Activated T-cell treated with anti-CD3 and anti-CD28 coated beads, Interleukin-2, amount 50 U/mL, for 4 hours (primary cell): Measurements from ENCODE around the gene FHAD1. TPM values are rescaled to one million over a fixed set of nuclear protein-coding genes. Genes with fewer than 3 reads are reported as not detected.
"Not testable (repeated sequence)": the region's sequence is repeated elsewhere in the genome, so short reads cannot be mapped to it uniquely, and the experiment has no call there.

Experiments
- ATAC-seq, 2 donors: fragments of 200-7000 bp; cut with Tn5 transposase; one replicate each; pipeline ENCODE4 v1.10.0; 2021
- DNase-seq: peaks from one replicate; pipeline ENCODE4 v3.0.0-alpha.2; 2020
- H3K27me3 Mint-ChIP-seq: one replicate; pipeline ENCODE4 v1.8.0; 2021; ENCODE audit warnings: low read depth, mixed read lengths
- H3K36me3 Mint-ChIP-seq: one replicate; pipeline ENCODE4 v1.8.0; 2022; ENCODE audit warnings: mixed read lengths; ENCODE audit not compliant: insufficient read depth
- H3K4me1 Mint-ChIP-seq: one replicate; pipeline ENCODE4 v1.8.0; 2021; ENCODE audit warnings: low read depth, mixed read lengths
- H3K4me3 Mint-ChIP-seq: one replicate; pipeline ENCODE4 v1.8.0; 2021; ENCODE audit warnings: mild to moderate bottlenecking, moderate library complexity, mixed read lengths
- H3K9me3 Mint-ChIP-seq: one replicate; pipeline ENCODE4 v1.8.0; 2021; ENCODE audit warnings: mixed read lengths
- total RNA-seq, 3 donors: library from RNA; stranded (reverse); gene quantifications; one replicate each; pipeline ENCODE4 v1.2.1, GENCODE V29; 2021

FHAD1 gene
- total RNA-seq, 3 donors from 2014 or later, result 0.08 to 0.50 (median 0.20) TPM

GRCh38 chr1:15417059-15417934 is 170.3 kb downstream of the FHAD1 start:
- Mint-ChIP-seq H3K4me3 (peak overlapping the region; percentile 72), H3K9me3 (no peaks in the 10 kb centered on the region), H3K36me3 (peaks cover 14% of the 10 kb centered on the region), H3K4me1 (peaks cover 68% of the 10 kb centered on the region), H3K27me3 (no peaks in the 10 kb centered on the region)
- DNase-seq, result peak; percentile 59
- peak; percentile 75 for ATAC-seq

DNA sequence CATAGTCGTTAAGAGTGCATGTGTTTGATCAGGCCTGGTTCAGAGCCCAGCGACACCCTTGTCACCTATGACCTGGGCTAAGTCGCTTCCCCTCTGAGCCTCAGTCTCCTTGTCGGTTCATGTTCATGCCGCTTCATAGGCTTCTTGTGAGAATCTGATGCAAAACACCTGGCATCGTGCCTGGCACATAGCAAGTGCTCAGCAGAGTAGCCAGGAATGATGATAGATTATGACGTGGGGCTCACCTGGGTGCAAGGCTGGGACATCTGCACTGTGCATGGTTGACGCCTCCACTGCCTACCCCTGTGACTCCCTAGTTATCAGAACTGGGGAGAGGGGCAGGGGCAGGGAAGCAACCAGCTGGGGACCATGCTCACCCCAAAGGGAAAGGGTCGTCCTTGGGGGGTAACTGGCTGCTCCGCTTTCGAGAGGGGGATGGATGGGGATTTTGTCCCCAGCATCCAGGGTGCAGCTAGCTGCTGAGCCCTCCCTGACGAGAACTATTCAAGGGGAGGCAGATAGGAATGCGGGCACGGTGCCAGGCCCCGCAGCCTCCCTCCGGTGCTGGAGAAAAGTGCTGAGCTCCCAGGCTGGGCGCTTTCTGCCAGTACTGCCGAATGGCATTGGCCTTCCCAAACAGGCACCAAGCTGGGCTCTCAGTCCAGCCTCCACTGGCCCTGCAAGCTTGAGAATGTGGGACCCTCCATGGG is 171.9 kb downstream of the FHAD1 start:
- peaks cover 12% of the 10 kb centered on the region for H3K36me3 Mint-ChIP-seq
- no peaks in the 10 kb centered on the region for H3K27me3 Mint-ChIP-seq
- H3K9me3 Mint-ChIP-seq, result no peaks in the 10 kb centered on the region
- DNase-seq (no peak), ATAC-seq (no peak)
- H3K4me1 Mint-ChIP-seq, result peaks cover 54% of the 10 kb centered on the region
- no peak overlapping the region for H3K4me3 Mint-ChIP-seq

DNA sequence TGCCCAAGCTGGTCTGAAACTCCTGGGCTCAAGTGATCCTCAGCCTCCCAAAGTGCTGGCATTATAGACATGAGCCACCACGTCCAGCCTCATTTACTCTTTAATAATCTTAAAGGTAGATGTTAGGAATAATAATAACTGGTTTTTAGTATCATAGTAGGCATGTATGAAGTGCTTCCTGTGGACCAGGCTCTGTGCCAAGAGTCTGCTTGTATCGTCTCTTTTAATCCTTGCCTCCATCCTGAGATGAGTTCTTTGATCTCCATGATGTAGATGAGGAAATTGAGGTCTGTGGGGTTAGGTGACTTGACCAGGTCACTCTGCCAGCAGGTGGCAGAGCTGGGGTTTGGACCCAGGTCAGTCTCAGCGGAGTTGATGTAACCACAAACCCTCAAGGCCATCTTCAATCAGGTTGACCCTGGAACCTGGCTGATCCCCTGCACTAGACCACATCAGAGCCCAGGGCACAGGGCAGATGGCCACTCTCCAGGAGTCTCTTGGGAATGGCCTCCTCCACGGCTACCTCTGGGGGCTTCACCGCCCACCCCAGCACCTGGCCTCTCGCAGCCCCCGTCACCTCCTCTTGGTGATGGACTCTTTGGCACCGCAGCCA is 173.9 kb downstream of the FHAD1 start:
- ATAC-seq, result no peak
- Mint-ChIP-seq H3K4me3 (no peak overlapping the region), H3K27me3 (no peaks in the 10 kb centered on the region), H3K9me3 (no peaks in the 10 kb centered on the region), H3K36me3 (peaks cover 4% of the 10 kb centered on the region), H3K4me1 (peaks cover 35% of the 10 kb centered on the region)
- DNase-seq, result no peak

DNA sequence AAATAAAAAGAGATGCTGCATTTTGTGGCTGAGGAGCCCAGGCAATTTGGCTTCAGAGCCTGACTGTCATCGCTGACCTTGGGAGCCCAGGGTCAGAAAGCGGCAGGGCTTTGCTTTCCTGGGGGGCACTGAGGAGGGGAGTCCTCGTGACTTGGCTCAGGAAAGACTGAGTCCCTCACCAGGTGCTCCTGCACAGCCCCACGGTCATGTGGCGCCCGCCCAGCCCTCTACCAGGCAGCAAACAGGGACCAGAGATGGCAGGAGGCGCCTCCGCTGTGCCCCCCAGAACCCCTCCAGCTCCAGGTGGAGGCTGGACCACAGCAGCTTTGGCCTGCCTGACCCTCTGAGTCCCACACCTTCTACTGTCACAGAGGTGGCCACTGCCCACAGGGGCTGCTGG is 175.8 kb downstream of the FHAD1 start:
- Mint-ChIP-seq H3K9me3 (no peaks in the 10 kb centered on the region), H3K4me3 (no peak overlapping the region), H3K36me3 (peaks cover 8% of the 10 kb centered on the region), H3K4me1 (peaks cover 18% of the 10 kb centered on the region), H3K27me3 (no peaks in the 10 kb centered on the region)
- DNase-seq, result no peak
- ATAC-seq, result no peak

DNA sequence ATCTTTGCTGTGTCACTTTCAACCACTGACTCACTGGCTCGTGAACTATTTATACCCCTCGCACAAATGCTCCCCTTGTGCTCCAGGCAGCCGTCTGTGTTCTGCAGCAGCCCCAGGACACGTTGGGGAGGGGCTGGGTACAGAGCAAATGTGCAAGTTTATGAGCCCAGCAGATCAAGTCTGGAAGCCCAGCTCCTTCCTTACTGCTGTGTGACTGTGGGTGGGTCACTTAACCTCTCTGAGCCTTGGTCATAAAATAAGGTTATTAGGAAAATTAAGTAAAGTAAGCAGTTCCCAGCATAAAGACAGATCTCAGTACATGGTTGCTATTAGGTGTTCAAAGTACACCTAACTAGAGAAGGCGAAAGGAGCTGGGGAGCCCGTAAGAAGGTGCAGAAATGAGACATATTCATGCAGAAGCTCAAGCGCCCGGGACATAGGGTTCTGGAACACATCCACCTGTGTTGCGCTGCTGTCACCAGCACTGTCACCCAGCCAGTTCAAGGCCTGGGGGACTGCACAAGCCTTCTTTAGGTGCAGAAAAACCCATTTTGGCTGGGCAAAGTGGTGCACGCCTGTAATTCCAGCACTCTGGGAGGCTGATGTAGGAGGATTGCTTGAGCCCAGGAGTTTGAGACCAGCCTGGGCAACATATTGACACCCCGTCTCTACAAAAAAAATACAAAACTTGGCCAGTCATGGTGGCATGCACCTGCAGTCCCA is 176.5 kb downstream of the FHAD1 start:
- Mint-ChIP-seq H3K4me1 (peaks cover 17% of the 10 kb centered on the region), H3K9me3 (no peaks in the 10 kb centered on the region), H3K27me3 (no peaks in the 10 kb centered on the region), H3K4me3 (no peak overlapping the region), H3K36me3 (peaks cover 8% of the 10 kb centered on the region)
- no peak for ATAC-seq
- no peak for DNase-seq

GRCh38 chr1:15424146-15424667 is 177.2 kb downstream of the FHAD1 start:
- peaks cover 14% of the 10 kb centered on the region for H3K4me1 Mint-ChIP-seq
- peaks cover 8% of the 10 kb centered on the region for H3K36me3 Mint-ChIP-seq
- DNase-seq, result no peak
- H3K27me3 Mint-ChIP-seq, result no peaks in the 10 kb centered on the region
- H3K9me3 Mint-ChIP-seq, result no peaks in the 10 kb centered on the region
- ATAC-seq, result no peak
- H3K4me3 Mint-ChIP-seq, result no peak overlapping the region

- peaks cover 11% of the 10 kb centered on the region for H3K4me1 Mint-ChIP-seq
- no peak overlapping the region for H3K4me3 Mint-ChIP-seq
- H3K9me3 Mint-ChIP-seq, result no peaks in the 10 kb centered on the region
- H3K36me3 Mint-ChIP-seq, result peaks cover 8% of the 10 kb centered on the region
- DNase-seq, result no peak
- ATAC-seq, result no peak
- no peaks in the 10 kb centered on the region for H3K27me3 Mint-ChIP-seq
These were observed 178.0 kb downstream of the FHAD1 start for GRCh38 chr1:15424981-15425380.

DNA sequence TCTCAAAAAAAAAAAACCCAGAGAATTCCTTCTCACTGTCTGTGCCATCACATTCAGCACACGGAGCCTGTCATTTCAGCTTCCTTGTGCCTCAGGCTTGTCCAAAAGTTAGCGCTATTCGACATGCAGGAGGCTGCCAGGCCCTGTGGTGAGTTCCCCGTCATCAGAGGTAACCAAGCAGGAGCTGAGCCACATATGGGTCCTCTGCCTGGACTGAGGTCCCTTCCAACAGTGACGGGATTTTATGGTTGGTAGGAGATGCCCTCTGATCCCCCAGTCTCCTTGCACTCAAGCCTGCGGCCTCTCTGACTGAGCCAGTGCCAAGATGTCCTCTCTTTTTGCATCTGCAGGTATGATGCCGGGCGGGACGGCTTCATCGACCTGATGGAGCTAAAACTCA is 178.5 kb downstream of the FHAD1 start:
- Mint-ChIP-seq H3K9me3 (no peaks in the 10 kb centered on the region), H3K4me1 (peaks cover 8% of the 10 kb centered on the region), H3K36me3 (peaks cover 7% of the 10 kb centered on the region), H3K27me3 (no peaks in the 10 kb centered on the region), H3K4me3 (no peak overlapping the region)
- ATAC-seq (no peak), DNase-seq (no peak)

DNA sequence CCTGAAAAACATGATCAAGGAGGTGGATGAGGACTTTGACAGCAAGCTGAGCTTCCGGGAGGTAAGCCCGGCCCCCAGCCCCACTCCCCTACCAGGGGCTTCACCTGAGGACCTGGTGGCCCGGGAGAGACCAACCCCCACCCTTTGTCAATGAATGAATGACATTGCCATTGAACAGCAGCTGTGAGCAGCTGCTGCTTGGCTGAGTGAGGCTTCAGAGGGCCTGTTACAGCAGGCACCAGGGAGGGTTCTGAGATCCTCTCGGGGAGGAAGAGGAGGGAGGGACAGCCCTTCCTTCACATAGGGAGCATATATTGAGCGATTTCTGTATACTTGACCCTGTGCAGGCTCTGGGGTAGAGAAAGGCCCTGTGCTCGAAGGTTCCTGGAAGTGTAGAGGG is 178.9 kb downstream of the FHAD1 start:
- DNase-seq (no peak), ATAC-seq (no peak)
- H3K27me3 Mint-ChIP-seq, result no peaks in the 10 kb centered on the region
- peaks cover 7% of the 10 kb centered on the region for H3K36me3 Mint-ChIP-seq
- peaks cover 5% of the 10 kb centered on the region for H3K4me1 Mint-ChIP-seq
- H3K9me3 Mint-ChIP-seq, result no peaks in the 10 kb centered on the region
- no peak overlapping the region for H3K4me3 Mint-ChIP-seq

- Mint-ChIP-seq H3K27me3 (no peaks in the 10 kb centered on the region), H3K36me3 (peaks cover 7% of the 10 kb centered on the region), H3K9me3 (no peaks in the 10 kb centered on the region), H3K4me1 (peaks cover 4% of the 10 kb centered on the region), H3K4me3 (no peak overlapping the region)
- ATAC-seq (no peak), DNase-seq (no peak)
These were observed 179.7 kb downstream of the FHAD1 start for GRCh38 chr1:15426492-15427279.

GRCh38 chr1:15427280-15427666 is 180.2 kb downstream of the FHAD1 start:
- no peaks in the 10 kb centered on the region for H3K27me3 Mint-ChIP-seq
- DNase-seq (no peak), ATAC-seq (no peak)
- no peak overlapping the region for H3K4me3 Mint-ChIP-seq
- H3K9me3 Mint-ChIP-seq, result no peaks in the 10 kb centered on the region
- peaks cover 4% of the 10 kb centered on the region for H3K4me1 Mint-ChIP-seq
- peaks cover 7% of the 10 kb centered on the region for H3K36me3 Mint-ChIP-seq

- not testable (repeated sequence) for H3K36me3 Mint-ChIP-seq, H3K4me3 Mint-ChIP-seq
These were observed 181.2 kb downstream of the FHAD1 start for GRCh38 chr1:15428252-15428651.

GRCh38 chr1:15428815-15429435 is 181.9 kb downstream of the FHAD1 start:
- no peak overlapping the region for H3K4me3 Mint-ChIP-seq
- peaks cover 4% of the 10 kb centered on the region for H3K4me1 Mint-ChIP-seq
- DNase-seq (no peak), ATAC-seq (no peak)
- no peaks in the 10 kb centered on the region for H3K9me3 Mint-ChIP-seq
- no peaks in the 10 kb centered on the region for H3K27me3 Mint-ChIP-seq
- peaks cover 7% of the 10 kb centered on the region for H3K36me3 Mint-ChIP-seq

More at GRCh38 chr1:15428252-15428651, 181.2 kb downstream of the FHAD1 start:
- H3K27me3 Mint-ChIP-seq, ATAC-seq, DNase-seq, H3K9me3 Mint-ChIP-seq, H3K4me1 Mint-ChIP-seq: not testable (repeated sequence)
